GM19025 (cell line): ENCODE data around the gene GPD1.
"Not testable (repeated sequence)": the region's sequence is repeated elsewhere in the genome, so short reads cannot be mapped to it uniquely, and the experiment has no call there.

Source experiments
- ATAC-seq: cut with Tn5 transposase; IDR thresholded peaks from one replicate; pipeline ENCODE4 v1.9.1; 2021; ENCODE audit warnings: mild to moderate bottlenecking, low read depth, moderate library complexity; ENCODE audit not compliant: unreplicated experiment

GPD1 gene

DNA sequence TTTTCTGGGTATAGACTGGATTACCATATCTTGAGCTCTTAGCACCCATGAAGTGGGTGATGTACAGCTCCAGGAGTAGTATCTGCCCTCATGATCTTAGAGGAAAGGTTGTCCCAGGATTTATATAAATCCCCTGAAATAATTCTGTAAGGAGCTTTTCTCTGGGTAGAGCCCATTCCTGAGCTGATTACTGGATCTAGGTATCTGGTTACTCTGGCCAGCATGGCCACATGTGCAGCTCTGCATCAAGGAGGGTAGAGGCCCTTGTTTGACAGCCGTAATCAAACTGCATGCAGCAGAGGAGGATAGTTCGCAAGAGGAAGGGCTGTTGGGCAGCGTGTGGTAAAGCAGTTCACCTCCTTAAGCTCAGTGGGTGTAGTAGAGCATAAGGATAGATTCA, 16.7 kb downstream of the GPD1 start:
- ATAC-seq = no peak

GRCh38 chr12:50120953-50121352, 17.1 kb downstream of the GPD1 start:
- no peak for ATAC-seq

DNA sequence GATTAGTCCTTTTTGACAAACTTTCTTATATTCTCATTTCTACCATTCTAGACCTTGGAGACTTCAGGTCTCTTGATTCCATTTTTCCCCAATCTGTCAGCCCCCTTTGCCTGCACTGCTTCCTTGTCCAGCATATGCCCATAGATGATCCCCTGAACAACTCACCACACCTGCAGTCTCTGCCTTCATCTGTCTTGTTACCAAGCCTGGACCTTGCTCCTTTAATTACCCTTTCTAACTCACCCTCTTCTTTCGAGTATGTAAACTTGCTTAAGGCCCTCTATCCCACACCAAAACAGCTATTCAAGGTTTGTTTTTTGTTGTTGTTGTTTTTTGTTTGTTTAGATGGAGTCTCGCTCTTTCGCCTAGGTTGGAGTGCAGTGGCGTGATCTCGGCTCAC, 17.8 kb downstream of the GPD1 start:
- no peak for ATAC-seq

DNA sequence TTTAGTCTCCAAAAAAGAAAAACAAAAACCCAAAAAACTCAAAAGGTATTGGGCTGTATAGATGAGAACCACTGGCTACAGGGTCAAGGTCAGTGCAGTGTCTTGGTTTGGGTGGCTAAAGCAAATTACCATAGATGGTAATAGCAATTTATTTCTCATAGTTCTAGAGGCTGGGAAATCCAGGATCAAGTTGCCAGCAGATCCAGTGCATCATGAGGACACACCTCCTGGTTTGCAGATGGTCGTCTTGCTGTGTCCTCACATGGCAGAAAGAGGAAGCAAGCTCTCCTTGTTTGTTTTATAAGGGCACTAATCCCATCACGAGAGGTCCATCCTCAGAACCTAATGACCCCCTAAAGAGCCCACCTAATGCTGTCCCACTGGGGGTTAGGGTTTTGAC, 19.4 kb downstream of the GPD1 start:
- no peak for ATAC-seq

GRCh38 chr12:50127546-50127945, 23.7 kb downstream of the GPD1 start:
- no peak for ATAC-seq

DNA sequence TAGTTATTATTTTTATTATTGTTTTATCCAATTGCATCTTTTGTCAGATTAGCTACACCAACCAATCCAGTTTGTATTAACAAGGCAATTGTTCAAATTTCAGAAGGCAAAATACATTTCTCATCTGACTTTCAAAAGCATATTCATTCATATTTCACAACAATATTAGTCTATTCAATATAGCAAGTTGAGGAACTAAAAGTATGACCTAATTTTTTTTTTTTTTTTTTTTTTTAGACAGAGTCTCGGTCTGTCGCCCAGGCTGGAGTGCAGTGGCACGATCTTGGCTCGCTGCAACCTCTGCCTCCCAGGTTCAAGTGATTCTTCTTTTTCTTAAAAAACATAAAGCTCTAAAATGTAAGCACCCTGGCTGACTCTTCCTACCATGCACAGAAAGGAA, 25.5 kb downstream of the GPD1 start:
- no peak for ATAC-seq

DNA sequence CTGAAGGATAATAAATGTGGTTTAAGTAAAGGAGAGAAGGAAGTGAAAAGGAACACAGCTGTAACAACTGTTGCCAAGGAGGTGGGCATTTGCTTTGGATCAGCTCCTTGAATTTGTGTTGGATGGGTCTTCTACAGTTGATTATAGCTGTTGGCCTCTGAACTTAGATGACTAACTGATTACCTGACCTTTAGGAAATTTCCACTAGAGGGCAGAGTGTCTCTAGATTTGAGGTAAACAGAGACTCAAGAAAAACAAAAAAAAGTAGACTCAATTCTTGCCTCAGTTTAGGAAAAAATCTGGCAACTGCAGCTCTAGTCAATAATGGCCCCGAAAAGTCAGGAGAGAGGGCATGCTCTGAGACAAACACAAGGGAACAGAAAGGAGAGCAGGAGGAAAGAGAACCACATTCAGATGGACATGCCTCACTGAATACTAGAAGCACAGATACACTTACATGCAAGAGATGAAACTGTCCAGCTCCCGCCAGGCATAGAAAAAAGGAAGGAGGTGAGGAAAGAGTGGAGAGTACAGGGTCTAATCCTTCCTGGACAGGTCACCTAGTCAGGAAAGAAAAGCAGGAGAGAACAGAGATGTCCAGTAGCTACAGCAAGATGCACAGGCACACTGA, 28.8 kb downstream of the GPD1 start:
- no peak for ATAC-seq

DNA sequence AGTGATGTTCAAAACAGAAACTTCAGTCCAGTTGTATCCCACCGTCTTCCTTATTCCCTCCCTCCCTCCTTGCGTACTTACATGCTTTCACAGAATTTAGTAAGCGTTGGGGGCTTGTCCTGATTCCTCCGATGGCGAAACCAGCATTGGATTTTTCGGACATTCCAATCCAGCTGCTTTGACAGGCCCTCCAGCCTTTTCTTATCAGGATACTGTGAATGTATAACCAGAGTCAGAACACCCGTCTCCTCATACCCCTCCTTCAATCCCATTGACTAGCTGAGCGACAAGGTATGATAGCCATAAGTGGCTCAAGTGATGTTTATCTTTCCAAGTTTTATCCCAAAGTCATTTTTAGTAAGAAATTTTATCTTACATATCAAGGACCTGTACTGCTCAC, 39.2 kb downstream of the GPD1 start:
- no peak for ATAC-seq

- no peak for ATAC-seq
These were observed 41.6 kb downstream of the GPD1 start for GRCh38 chr12:50145439-50145838.

- ATAC-seq = no peak
These were observed 43.5 kb downstream of the GPD1 start for GRCh38 chr12:50147281-50147680.

DNA sequence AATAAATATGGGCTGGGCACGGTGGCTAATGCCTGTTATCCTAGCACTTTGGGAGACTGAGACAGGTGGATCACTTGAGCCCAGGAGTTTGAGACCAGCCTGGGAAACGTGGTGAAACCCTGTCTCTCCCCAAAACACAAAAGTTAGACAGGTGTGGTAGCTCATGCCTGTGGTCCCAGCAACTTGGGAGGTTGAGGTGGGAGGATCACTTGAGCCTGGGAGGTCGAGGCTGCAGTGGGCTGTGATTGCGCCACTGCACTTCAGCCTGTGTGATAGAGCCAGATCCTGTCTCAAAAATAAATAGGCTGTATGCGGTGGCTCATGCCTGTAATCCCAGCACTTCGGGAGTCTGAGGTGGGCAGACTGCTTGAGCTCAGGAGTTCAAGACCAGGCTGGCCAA, 44.2 kb downstream of the GPD1 start:
- not testable (repeated sequence) for ATAC-seq

DNA sequence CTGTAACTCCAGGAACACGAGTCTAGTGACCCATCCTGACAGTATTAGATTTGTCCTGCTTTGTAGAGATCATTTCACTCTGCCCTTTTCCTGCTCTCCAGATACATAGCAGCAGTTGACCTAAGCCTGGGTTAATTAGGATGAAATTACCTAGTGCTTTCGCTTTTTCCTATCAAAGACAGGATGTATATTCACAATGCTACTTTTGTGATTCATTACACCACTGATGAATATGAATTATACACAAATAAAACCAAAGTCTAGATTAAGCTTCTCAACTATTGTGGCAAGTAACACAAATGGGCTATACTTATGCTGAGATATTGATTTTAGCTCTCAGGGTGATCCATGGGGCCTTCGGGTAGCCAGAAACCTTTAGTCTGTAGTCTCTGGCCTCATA, 45.5 kb downstream of the GPD1 start:
- no peak for ATAC-seq

DNA sequence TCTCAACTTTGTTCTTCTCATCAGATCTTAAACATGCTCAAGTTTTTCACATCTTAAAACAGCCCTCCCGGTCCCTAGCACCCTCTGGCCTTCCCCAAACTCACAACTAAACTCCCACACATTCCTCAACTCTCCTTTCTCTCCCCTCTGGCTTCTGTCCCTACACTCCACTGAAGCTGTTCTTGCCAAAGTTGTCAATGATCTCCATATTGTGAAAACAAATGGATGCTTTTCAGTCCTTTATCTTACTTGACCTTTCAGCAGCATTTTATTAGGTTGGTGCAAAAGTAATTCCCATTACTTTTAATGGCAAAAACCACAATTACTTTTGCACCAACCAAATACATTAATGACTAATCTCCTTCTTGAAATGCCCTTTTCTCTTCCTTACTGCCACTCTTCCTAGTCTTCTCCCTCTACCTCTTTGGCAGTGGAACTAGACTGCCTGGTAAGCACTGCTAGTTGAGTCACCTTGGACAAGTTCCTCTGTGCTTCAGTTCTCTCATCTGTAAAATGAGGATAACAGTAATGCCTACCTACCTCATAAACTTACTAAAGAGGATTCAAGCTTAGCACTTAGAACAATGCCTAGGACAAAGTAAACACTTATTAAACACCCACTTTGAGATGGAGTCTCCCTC, 47.4 kb downstream of the GPD1 start:
- no peak for ATAC-seq

GRCh38 chr12:50154947-50155346, 51.1 kb downstream of the GPD1 start:
- not testable (repeated sequence) for ATAC-seq

DNA sequence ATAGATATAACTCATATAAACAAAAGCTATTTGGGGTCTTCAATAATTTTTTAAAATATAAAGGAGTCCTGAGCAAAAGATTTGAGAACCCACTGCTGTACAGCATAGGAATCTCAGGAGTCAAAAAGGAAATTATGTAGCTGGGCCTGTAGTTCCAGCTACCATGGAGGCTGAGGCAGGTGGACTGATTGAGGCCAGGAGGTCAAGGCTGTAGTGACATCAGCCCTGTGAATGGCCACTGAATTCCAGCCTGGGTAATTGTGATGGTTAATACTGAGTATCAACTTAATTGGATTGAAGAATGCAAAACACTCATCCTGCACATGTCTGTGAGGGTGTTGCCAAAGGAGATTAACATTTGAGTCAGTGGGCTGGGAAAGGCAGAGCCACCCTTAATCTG, 52.8 kb downstream of the GPD1 start:
- ATAC-seq = no peak

DNA sequence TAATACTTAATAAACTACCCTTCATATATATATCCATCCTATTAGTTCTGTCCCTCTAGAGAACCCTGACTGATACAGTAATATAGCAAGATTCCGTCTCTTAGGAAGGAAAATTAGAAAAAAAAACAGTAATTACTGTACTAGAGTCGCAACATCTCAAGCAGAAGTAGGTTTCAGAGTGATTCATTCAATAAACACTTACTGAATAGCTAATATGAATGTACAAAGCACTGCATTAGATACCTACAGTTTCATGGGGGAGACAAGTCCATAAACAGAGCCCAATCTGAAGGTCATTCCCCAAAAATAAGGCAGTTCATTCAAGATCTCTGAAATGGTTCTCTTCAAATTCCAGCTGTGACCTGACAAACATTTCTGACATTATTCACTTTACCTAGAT, 53.5 kb downstream of the GPD1 start:
- no peak for ATAC-seq

DNA sequence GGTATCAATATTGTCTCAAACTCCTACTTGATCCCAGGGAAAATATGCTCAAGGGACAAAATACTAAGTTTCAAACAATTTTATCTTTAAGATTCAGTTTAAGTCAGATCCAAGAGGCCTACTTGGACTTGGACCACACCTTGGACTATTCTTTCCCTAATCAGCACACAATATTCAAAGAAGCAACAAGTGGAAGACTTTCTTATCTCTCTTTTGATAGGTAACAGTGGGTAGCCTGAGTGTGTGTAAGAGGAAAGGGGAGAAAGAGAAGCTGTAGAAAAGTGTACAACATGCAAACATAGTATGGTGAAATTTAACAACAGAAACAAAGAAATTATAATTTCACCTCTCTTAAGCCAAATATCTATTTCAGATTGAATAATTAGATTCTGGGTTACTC, 56.8 kb downstream of the GPD1 start:
- ATAC-seq = no peak
